Adrenal gland (tissue), 5 donors: Measurements from ENCODE around the gene C16orf96.

ENCODE experiments used
- CTCF ChIP-seq, 6 experiments: fragments of 450-650 bp in 4 of 6; fragments of 200-600 bp in 2 of 6; sonication (generic) in 1 of 6; IDR thresholded peaks; 1 replicate in 5 of 6; 2 replicates in 1 of 6; pipeline versions ENCODE4 v1.5.1 to v1.8.0; 2016 to 2021; ENCODE audit warnings: antibody characterized with exemption in 6 of 6, mild to moderate bottlenecking in 2 of 6, moderate library complexity in 1 of 6
- POLR2A ChIP-seq, 2 donors: fragments of 450-650 bp; IDR thresholded peaks; one replicate each; pipeline ENCODE4 v1.6.1; 2017; ENCODE audit warnings: antibody characterized with exemption in 2 of 2, mild to moderate bottlenecking in 2 of 2, moderate library complexity in 1 of 2
- donor health status: DM: no; HTN: no; CAD: no.

- no peak for TF ChIP-seq POLR2A (IDR thresholded peaks at IDR 0.05)
- TF ChIP-seq CTCF (IDR thresholded peaks at IDR 0.05), result no peak
Measured at GRCh38 chr16:4574919-4575705, 19.0 kb downstream of the C16orf96 start.
